Stimulated activated CD4-positive, alpha-beta T cell treated with anti-CD3 and anti-CD28 coated beads, TNF-alpha, amount 100 ng/mL, for 1 hour (primary cell): ENCODE data around the gene LGALS3BP.

Experiments
- DNase-seq, 3 donors: peaks; one replicate each; pipeline ENCODE4 v3.0.0-alpha.2; 2020; ENCODE audit warnings: low read depth in 3 of 3, low spot score in 1 of 3

LGALS3BP gene

DNA sequence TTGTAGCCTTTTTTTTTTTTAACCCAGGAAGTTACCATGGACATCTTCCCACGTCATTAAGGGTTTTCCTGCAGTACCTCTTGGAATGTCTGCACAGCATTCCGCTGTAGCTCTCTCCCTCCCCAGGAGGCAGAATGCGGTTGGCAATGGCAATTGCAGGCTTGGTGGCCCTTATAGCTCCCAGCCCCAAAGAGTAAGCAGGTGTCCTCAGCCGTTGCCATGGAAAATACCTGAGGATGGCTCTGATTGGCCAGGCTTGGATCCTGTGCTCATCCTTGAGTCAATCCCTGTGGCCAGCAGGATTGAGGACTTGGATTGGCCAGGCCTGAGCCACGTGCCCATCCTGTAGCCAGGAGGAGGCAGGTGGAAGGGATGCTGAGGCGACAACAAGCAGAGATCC is 39.0 kb downstream of the LGALS3BP start:
- DNase-seq: no peak

DNA sequence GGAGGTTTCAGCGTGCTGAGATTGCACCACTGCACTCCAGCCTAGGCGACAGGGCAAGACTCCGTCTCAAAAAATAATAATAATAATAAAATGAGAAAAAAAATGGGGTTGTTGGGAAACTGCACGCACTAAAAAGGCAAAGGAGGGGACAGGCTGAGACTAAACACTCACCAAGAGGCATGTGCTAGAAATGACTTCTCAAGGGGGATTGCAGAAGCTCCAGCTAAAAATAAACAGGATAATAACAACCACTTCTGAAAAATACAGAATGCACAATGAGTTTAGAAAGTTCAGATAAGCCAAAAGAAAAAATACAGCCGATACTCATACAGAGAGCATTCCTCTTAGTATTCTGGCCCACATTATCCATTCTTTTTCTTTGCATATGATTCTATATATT is 39.5 kb downstream of the LGALS3BP start:
- DNase-seq: no peak

DNA sequence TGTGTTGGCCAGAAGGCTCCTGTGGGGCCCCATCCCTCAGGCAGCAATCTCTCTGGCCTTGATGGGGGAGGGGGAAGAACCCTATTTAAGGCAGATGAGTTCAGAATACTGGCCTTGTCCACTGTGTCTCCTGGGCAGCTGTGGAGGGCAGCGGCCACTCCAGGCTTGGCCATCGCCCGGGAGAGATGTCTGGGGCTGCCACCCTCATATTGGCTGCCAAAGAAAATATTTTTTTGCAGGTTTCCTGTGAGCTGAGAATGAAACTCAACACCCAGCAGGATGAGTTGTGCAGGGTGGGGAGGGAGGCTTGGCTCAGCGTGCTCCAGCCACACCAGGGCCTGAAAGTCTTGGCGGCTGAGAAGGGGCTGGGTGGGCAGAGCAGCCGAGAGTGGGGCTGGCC is 40.1 kb downstream of the LGALS3BP start:
- DNase-seq: no peak

DNA sequence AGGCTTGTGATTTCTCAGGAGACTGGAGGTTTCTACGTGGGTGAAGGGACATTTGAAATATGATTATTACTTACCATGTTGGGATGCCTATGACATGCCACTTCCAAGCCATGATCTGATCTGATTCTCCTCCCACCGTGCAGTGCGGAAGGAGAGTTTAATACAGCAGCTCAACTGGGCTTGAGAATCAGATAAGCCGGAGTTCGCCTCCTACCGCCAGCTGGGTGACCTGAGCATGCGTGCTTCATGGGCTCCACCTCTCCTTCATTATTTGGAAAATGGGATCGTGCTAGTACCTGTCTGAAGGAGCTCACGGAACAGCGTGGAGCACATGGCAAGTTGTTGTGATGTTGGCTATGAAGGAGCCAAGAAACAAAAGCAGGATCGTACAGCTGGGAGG is 42.2 kb downstream of the LGALS3BP start:
- DNase-seq: no peak

DNA sequence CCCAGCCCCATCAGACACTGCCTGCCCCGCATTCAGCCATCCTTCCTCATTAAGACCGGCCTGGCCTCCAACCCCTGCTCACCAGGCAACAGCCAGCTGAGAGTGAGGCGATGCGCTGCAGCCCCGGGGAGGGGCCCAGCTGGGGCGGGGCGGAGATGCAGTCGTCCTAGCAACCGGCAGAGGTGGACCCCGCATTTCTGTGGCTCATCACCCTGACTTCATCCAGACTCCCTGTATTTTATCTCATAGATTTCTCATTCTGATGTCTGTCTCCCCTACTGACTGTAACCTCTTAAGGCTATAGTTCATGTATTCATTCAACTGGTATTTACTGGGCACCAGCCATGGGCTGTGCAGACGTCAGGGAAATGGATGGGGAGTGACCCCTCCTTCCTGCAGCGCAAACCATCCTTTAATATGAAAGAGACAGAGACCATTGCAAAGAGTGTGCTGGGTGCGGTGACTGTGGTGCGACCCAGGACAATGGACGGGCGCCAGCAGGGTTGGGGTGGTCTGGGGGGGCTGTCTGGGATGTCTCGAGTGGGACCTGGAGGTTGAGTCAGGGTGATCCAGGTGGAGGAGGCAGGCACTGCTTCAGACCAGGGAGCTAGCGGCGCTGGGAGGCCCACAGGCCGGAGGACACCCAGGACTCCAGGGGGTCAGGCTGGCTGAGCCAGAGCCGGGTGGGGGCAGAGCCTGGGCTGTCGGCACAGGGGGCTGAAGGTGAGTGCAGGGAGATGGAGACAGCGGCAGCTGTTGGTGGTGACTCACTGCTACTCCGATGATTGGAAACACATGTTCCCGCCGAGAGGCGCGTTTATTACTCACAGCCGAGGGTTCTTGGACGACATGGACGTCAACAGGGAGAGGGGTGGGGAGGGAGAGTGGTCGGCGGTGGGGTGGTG is 44.1 kb downstream of the LGALS3BP start:
- no peak for DNase-seq

DNA sequence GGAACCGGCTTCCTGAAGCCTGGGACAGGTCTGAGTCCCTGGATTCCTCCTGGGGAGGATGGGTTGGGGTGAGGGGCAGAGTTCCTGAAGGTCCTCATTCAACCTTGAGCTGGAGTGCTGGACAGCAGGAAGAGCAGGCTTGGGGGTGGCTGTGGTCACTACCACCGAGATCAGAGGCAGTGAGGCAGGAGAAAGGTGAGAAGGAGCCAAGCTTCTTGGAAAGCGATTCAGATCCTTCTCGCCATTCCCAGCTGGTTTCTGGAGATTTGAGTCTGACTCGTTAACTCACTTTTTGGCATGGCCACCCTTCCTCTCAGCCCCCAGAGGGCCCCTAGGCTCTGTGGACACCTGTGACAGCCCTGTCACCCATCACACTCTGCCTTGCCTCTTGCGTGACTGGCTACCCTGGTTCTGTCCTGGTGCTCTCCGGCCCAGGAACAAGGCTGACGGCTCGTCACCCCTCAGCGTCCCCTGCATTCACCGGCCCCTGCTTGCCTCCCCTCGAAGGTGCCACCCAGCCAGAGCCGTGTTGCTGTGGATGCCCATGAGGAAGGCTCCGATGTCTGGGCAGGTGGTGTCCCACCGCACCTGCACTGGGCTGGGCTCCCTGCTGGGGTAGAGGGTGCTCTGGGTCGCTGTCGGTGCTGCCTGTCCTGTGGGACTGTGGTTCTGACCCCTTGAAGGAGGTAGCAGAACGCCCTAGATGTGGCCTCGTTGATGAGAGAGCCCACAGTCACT is 44.9 kb downstream of the LGALS3BP start:
- no peak for DNase-seq

DNA sequence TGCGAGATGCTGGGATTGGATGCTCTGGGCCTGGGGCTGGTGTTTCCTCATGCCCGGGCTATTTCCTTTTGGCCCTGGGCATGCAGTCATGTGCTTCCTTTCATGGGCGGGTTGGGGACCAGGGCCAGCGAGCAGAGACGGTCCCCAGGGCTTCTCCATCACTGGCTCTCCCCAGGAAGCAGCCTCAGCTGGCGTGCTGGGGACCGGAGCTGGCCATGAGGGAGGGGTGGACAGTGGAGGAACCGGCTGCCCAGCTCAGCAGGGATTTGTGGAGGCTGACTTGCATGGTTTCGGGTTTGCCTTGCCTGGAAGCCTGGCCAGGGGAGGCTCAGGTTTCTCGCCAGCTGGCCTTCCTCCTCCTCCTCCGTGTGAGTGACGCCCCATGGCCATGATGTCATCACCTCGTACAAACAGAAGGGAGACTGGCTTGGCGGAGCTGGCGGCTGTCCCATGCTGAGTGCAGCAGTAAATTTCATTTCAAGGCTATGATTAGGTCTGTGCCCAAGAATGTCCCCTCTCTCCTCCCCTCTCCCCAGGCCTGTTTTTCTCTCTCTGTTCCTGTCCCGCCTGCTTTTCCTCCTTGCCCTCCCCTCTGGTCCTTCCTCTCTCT is 45.7 kb downstream of the LGALS3BP start:
- no peak for DNase-seq

DNA sequence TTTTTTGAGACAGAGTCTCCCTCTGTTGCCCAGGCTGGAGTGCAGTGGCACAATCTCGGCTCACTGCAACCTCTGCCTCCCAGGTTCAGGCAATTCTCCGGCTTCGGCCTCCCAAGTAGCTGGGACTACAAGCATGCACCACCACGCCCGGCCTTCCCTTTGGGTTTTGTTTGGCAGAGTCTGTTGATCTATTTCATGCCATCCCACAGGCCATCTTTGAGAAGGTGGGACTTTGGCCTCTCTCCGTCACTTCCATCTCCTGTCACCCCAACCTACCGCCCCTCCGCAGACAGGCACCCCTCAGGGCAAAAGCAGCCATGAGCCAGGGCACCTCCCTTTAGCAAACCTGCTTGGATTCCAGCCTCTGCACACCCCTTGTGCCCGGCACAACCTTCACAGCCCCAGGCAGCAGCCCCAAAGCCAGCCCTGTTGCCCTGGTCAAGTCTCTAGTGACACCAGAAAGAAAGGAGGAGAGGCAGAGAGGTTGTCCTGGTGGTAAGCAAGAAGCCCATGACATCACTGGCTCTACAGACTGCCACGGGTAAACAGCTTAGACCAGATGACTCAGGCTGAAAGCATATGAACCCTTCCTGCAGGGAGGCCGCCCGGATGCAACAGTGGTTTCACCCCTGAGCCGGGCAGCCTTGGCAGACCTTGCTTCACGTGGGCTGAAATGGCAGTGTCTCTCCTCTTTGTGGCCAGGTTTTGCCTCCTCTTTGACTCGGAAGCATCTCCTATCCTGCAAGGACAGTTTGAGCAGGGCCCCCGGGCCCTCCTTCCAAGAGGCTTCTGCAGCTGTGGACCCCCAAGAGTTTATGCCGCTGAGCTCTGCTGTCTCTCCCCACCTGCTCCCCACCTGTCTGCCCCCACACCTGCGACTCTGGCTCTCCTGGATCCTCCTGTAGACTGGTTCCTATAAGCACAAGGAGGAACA is 46.4 kb downstream of the LGALS3BP start:
- DNase-seq: peak in 2 of 3 donors; percentile 10 to 15

DNA sequence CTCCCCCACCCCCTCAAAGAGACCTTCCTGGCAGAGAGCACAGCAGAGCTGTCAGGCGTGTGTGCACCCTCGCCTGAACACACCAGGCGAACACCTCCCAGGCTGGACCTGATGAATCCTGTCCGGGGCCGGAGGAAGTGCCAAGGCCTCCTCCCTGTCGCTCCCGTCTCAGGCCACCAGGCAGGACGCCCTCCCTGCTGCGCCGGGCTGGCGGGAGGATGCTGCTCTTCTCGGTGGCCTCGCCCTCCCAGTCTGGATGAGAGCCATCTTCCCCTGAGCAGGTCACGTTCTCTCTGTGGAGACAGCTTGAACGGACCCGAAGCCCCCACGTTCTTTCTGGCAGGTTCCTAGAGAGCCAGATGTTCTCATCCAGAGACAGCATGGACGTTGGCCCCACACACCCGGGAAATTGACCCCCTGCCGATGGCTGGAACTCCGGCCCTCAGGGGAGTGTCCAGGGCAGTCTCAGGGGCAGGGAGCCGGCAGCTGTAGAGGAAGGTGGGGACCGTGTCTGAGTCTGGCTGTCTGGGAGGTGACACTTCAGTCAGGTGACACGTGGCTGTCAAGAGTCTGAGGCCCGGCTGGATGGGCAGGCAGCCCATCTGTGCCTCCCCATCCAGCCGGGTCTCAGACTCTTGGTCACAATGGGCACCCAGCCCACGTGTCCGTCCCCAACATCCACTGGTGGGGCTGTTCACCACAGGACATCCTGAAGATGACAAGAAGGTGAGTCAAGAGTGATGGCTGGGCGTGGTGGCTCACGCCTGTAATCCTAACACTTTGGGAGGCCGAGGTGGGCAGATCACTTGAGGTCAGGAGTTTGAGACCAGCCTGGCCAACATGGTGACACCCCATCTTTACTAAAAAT is 49.6 kb downstream of the LGALS3BP start:
- no peak for DNase-seq

DNA sequence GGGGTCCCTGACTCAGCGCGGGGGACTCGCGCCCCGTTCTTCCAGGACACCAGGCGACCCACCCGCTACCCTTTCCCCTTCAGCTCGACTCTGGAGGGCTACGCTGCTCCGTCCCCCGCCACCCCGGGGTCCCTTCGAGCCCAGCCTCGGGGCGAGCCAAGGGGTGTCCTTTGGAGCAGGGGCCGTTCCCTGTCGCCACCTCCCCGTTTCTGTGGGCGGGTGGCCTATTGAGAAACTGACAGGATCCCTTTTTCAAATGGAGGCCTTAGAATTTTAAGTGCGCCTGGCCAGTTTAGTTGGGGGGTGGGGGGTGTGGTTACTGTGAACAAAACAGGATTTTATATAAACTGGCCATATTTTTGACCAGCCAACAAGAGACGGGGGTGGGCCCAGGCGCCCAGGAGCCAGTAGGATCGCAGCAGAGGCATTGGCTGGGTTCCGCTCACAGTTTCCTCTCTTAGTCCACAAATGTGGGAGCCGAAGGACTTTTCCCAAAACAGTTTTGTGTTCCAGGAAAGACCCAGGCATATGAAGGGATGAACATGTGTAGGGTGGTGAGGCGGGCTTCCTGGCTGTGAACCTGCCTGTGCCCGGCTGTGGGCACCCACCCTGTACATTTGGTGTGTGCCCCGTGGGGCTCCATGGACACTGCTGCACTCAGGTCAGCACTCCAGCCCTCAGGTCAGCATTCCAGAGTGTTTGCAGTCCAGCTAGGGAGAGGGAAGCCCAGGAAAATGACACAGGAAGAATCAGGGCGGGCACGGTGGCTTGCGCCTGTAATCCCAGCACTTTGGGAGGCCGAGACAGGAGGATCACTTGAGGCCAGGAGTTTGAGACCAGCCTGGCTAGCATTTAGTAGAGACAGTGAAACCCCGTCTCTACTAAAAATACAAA is 53.8 kb downstream of the LGALS3BP start:
- no peak for DNase-seq

DNA sequence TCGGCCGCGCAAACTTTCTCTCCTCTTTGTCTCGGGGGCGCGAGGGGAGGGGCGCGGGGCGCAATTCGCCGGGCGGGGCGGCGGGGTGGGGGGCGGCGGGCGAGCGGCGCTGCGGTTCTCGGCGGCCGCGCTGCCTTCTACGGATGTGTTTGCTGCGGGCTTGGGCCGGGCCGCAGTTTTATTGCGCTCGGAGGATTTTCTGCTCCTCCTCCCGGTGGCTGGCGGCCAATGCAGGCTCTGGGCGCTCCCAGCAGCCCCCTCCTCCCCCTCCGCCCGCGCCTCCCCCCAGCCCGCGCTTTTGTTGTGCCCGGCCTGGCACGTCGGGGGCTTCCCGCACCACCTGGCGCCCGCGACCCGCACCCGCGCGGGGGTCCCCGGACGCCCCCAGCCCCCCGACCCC is 54.5 kb downstream of the LGALS3BP start, which contains the start of gene TIMP2:
Gene TIMP2 (minus strand): TSS at position 154 of the 400 bp plus-strand sequence. CDS start 299 bp downstream, outside the sequence.
- DNase-seq: peak; percentile 31 to 63 (median 41)

DNA sequence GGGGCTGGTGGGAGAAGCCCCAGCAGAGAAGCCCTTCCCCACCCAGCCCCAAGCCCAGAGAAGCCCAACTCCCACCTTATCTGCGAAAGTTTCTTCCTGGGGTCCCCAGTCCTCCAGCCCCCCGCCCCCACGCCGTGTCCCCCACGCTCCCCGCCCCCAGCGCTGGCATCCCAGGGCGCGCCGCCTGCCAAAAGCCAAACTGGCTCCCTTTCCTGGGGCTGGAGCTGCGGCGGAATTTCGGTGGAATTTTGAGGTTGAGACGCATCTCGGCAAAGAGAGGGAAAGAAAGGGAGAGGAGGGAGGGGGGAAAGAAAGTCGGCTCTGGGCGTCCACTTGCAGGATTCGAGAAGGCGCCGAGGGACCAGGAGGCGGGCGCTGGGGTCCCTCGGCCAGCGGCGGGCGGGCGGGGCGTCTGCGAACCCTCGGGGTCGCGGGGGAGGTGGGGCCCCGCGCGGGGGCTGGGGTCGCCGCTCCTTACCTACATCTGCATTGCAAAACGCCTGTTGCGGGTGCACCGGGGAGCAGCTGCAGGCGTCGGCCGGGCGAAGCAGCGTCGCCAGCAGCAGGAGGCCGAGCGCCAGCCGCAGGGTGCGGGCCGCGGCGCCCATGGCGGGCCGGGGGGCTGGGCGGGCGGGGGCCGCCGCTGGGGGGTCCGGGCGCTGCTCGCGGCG is 55.1 kb downstream of the LGALS3BP start:
- DNase-seq: no peak

DNA sequence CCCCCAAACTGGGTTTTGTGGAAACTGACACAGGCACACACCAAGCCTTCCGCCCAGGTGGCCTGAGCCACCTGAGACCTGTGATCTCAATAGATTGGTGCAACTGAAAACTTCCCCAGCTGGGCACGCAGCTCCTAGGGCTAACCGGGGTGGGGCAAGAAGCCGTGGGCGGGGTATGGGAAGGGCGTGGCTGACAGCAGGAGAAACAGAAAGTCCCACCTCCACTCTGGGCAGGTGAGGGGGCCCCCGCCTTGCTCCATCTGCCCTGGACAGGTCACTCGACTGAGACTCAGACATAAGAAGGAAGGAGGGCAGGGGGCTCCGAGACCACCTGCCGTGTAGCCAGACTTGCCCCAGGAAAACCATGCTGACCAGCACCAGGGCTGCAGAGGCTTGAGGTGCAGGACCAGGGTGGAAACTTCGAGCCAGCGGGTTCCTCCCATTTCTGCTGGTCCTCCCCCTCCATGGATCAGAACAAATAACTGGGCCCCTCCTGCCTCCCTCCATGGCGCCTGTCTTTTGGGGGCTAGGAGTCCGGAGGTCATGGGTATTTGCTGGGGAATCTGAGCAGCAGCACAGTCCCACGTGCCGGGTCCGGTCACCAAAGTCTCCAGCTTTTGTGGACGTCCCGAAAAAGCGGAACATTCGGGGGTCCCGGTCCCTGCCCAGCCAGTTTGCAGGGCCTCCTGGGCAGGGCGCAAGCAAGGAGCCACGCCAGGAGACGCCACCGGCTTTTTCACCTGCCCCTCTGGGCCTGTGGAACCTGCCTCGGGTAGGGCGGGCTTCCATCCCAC is 55.9 kb downstream of the LGALS3BP start:
- peak; percentile 15 to 29 (median 21) for DNase-seq

DNA sequence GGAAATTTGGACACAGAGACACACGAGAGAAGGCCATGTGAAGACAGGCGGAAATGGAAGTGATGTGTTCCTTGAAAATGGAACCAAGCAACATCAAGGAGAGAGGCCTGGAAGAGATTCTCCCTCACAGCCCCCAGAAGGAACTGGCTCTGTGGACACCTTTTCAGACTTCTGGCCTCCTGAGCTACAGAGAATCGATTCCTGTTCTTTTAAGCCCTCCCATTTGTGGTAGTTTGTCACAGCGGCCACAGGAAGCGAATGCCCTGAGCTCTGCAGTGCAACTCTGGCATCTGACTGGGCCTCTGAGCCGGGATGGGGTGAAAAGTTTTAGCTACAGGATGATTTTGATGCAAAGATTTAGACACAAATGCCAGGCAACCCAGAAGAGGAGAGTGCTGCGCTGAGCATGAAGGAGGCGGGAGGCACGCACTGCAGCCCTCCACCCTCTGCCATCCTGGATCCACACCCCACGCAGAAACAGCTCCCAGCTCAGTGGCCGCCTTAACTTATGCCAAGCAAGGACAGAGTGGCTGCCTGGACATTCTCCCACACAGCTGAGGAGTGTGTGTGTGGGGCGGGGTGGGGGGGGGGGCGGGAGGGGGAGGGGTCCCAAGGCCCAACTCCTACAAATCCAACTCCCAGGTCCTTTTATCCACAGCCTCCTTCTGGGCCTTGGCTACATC is 56.8 kb downstream of the LGALS3BP start:
- DNase-seq: no peak

DNA sequence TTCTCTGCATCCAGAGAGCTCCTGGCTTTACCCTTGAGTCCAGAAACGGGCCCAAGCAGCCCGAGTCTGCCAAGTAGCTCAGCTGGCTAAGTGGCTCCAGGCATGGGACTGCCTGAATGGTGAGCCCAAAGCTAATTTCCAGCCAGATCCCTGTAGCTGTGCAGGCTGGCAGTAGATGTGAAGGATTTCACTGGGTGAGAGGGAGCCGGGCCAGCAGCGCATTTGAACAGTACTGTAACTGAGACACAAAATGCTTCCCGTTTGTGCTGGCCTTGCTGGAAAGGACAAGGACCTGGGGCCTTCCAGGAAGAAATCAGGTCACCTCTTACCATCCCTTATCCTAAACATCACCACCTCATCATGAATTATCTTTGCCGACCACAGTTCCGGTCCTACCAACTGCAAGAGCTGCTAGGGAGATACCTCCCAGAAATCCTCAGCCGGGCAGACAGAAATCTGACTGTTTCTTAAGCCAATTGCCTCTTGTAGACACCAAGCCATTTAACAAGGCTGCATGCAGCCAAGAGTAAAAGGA is 58.2 kb downstream of the LGALS3BP start:
- DNase-seq: no peak
